ENCODE data around the gene MASP1. TPM values are rescaled to one million over a fixed set of nuclear protein-coding genes. Genes with fewer than 3 reads are reported as not detected.

Gene MASP1
- total RNA-seq, 1 experiment from 2014 or later, result not detected

DNA sequence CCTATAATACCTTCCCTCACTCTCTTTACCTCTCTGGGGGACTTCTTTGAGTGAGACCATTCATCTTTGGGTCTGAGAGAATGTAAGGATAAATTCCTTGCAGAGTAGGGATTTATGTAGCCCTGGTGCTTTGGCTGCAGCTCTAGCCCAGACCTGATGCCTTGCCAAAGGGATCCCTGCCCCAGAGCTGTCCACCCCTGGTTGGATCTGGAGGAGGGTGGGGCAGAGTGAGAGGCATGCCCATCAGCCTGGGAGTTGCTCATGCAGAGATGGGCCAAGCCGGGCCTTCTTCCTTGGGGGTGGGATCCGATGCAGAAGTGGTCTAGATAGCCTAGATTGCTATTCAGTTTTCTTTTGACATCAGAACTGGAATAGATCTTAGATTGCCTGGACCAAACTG is 62.8 kb downstream of the MASP1 start:
- no TSS peak for BruUV-seq (replicated peaks)
- DNase-seq (ENCODE audit: low read depth, low spot score) (no peak), ATAC-seq (0 out of 2 replicates have a peak, but pooled peaks have one; percentile 35)
- in situ Hi-C loops (cut with HindIII; ENCODE audit: low pct_unique_long_range_greater_than_20kb, low sequenced_read_pairs), result no loop called here
- Histone ChIP-seq H3K4me1 (ENCODE audit: control insufficient read depth, insufficient read depth, low read length) (no peaks in the 10 kb centered on the region), H3K9me3 (ENCODE audit: control insufficient read depth, insufficient read depth, low read depth, low read length) (no peaks in the 10 kb centered on the region), H3K36me3 (ENCODE audit: control insufficient read depth, insufficient read depth, low read length) (no peaks in the 10 kb centered on the region), H3K4me3 (ENCODE audit: low read depth in 2 of 2, low read length in 2 of 2) (no peak overlapping the region), H3K27me3 (ENCODE audit: control insufficient read depth, insufficient read depth, low read length) (peaks cover 11% of the 10 kb centered on the region), H3K27ac (ENCODE audit: low read length) (no peak overlapping the region)
- ChIA-PET POLR2A (interaction anchor here (0.6 kb wide), 1 partner anchor 484 kb away, joined by 3 read pairs; no protein-coding TSS in a partner anchor), CTCF (no interaction called here)
- TF ChIP-seq SIN3A (IDR thresholded peaks at IDR 0.05; ENCODE audit: borderline replicate concordance, insufficient read depth, low read depth, low read length) (no peak), POLR2AphosphoS5 (IDR thresholded peaks at IDR 0.05; ENCODE audit: low read depth, low read length) (no peak), TCF7L2 (IDR thresholded peaks at IDR 0.05; ENCODE audit: low read depth, low read length) (no peak)
- TF ChIP-seq, protein P1, sequence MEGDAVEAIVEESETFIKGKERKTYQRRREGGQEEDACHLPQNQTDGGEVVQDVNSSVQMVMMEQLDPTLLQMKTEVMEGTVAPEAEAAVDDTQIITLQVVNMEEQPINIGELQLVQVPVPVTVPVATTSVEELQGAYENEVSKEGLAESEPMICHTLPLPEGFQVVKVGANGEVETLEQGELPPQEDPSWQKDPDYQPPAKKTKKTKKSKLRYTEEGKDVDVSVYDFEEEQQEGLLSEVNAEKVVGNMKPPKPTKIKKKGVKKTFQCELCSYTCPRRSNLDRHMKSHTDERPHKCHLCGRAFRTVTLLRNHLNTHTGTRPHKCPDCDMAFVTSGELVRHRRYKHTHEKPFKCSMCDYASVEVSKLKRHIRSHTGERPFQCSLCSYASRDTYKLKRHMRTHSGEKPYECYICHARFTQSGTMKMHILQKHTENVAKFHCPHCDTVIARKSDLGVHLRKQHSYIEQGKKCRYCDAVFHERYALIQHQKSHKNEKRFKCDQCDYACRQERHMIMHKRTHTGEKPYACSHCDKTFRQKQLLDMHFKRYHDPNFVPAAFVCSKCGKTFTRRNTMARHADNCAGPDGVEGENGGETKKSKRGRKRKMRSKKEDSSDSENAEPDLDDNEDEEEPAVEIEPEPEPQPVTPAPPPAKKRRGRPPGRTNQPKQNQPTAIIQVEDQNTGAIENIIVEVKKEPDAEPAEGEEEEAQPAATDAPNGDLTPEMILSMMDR (IDR thresholded peaks at IDR 0.05), result no peak
- TF ChIP-seq, protein P2, sequence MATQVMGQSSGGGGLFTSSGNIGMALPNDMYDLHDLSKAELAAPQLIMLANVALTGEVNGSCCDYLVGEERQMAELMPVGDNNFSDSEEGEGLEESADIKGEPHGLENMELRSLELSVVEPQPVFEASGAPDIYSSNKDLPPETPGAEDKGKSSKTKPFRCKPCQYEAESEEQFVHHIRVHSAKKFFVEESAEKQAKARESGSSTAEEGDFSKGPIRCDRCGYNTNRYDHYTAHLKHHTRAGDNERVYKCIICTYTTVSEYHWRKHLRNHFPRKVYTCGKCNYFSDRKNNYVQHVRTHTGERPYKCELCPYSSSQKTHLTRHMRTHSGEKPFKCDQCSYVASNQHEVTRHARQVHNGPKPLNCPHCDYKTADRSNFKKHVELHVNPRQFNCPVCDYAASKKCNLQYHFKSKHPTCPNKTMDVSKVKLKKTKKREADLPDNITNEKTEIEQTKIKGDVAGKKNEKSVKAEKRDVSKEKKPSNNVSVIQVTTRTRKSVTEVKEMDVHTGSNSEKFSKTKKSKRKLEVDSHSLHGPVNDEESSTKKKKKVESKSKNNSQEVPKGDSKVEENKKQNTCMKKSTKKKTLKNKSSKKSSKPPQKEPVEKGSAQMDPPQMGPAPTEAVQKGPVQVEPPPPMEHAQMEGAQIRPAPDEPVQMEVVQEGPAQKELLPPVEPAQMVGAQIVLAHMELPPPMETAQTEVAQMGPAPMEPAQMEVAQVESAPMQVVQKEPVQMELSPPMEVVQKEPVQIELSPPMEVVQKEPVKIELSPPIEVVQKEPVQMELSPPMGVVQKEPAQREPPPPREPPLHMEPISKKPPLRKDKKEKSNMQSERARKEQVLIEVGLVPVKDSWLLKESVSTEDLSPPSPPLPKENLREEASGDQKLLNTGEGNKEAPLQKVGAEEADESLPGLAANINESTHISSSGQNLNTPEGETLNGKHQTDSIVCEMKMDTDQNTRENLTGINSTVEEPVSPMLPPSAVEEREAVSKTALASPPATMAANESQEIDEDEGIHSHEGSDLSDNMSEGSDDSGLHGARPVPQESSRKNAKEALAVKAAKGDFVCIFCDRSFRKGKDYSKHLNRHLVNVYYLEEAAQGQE (IDR thresholded peaks at IDR 0.05; ENCODE audit: insufficient read depth in 1 of 2, low read depth in 2 of 2, low read length in 1 of 2), result no peak
- intact Hi-C loops (cut with micrococcal nuclease; ENCODE audit: unreplicated experiment), result no loop called here

DNA sequence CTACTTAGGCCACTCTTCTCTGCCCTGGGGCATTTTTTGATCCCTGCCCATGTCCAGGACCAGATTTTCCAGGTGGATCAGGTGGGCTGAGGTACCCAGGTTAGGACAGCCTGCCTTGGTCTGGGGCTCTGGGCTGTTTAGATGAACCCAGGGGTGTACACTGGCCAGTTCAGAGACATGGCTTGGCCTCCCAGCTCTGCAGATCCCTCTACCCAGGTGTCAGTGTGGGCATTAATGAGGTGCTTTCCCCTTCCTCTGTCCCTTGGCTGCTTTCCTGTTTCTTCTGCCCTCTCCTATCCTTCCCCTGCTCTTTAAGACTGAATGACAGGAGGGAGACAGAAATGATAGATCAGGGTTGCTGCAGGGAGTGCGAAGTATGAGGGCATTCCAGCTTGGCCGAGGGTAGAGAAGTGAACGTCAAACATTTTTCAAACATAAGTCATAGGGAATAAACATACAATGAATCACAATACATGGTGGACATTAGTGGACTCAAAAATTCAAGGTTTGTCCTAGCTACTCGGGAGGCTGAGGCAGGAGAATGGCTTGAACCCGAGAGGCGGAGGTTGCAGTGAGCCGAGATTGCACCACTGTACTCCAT is 63.8 kb downstream of the MASP1 start:
- POLR2A ChIA-PET, result interaction anchor here (0.6 to 0.7 kb wide), 2 partner anchors 485 to 737 kb away, joined by 3 read pairs; no protein-coding TSS in a partner anchor
- no peak overlapping the region for H3K27ac ChIP-seq (ENCODE audit: low read length)
- no peak overlapping the region for H3K4me3 ChIP-seq (ENCODE audit: low read depth in 2 of 2, low read length in 2 of 2)
- no peaks in the 10 kb centered on the region for H3K9me3 ChIP-seq (ENCODE audit: control insufficient read depth, insufficient read depth, low read depth, low read length)
- ATAC-seq (peak; percentile 81), DNase-seq (ENCODE audit: low read depth, low spot score) (no peak)
- no peaks in the 10 kb centered on the region for H3K36me3 ChIP-seq (ENCODE audit: control insufficient read depth, insufficient read depth, low read length)
- H3K4me1 ChIP-seq (ENCODE audit: control insufficient read depth, insufficient read depth, low read length), result no peaks in the 10 kb centered on the region
- TF ChIP-seq, protein P2 (IDR thresholded peaks at IDR 0.05; ENCODE audit: insufficient read depth in 1 of 2, low read depth in 2 of 2, low read length in 1 of 2), result no peak
- TF ChIP-seq SIN3A (IDR thresholded peaks at IDR 0.05; ENCODE audit: borderline replicate concordance, insufficient read depth, low read depth, low read length) (no peak), POLR2AphosphoS5 (IDR thresholded peaks at IDR 0.05; ENCODE audit: low read depth, low read length) (no peak), TCF7L2 (IDR thresholded peaks at IDR 0.05; ENCODE audit: low read depth, low read length) (no peak)
- TF ChIP-seq, protein P1 (IDR thresholded peaks at IDR 0.05), result no peak
- no TSS peak for BruUV-seq (replicated peaks)
- in situ Hi-C loops (cut with HindIII; ENCODE audit: low pct_unique_long_range_greater_than_20kb, low sequenced_read_pairs) (no loop called here), intact Hi-C loops (cut with micrococcal nuclease; ENCODE audit: unreplicated experiment) (no loop called here)
- H3K27me3 ChIP-seq (ENCODE audit: control insufficient read depth, insufficient read depth, low read length), result peaks cover 11% of the 10 kb centered on the region
- CTCF ChIA-PET, result interaction anchor here (0.6 kb wide), 1 partner anchor 55 kb away, joined by 5 read pairs; no protein-coding TSS in a partner anchor
